SIG-M5 (cell line): Measurements from ENCODE around the gene IQCE.

Experiments
- DNase-seq: peaks from one replicate; lab custom pipeline; 2025; lab: John Stamatoyannopoulos, UW

IQCE gene

GRCh38 chr7:2633538-2634266 is 74.9 kb downstream of the IQCE start:
- DNase-seq = peak; percentile 20

- no peak for DNase-seq
Observed at GRCh38 chr7:2634267-2635145, 75.7 kb downstream of the IQCE start.

- no peak for DNase-seq
Observed at GRCh38 chr7:2635148-2635668, 76.4 kb downstream of the IQCE start.

- no peak for DNase-seq
Observed at GRCh38 chr7:2635810-2636701, 77.3 kb downstream of the IQCE start.

GRCh38 chr7:2637066-2637471 is 78.3 kb downstream of the IQCE start:
- no peak for DNase-seq

GRCh38 chr7:2637505-2638223 is 78.9 kb downstream of the IQCE start:
- no peak for DNase-seq

- no peak for DNase-seq
Observed at GRCh38 chr7:2638224-2638991, 79.6 kb downstream of the IQCE start.

- no peak for DNase-seq
Observed at GRCh38 chr7:2639181-2639681, 80.5 kb downstream of the IQCE start.

- DNase-seq = no peak
Observed at GRCh38 chr7:2639695-2640481, 81.1 kb downstream of the IQCE start.

- no peak for DNase-seq
Observed at GRCh38 chr7:2640482-2640830, 81.7 kb downstream of the IQCE start.

GRCh38 chr7:2640846-2641316 is 82.1 kb downstream of the IQCE start:
- DNase-seq = no peak

GRCh38 chr7:2641406-2642393 is 82.9 kb downstream of the IQCE start:
- DNase-seq = no peak

- no peak for DNase-seq
Observed at GRCh38 chr7:2643386-2644219, 84.8 kb downstream of the IQCE start.

GRCh38 chr7:2644220-2644561 is 85.4 kb downstream of the IQCE start:
- DNase-seq = no peak

GRCh38 chr7:2644562-2645273 is 85.9 kb downstream of the IQCE start:
- DNase-seq = no peak

- no peak for DNase-seq
Observed at GRCh38 chr7:2645274-2645868, 86.6 kb downstream of the IQCE start.

GRCh38 chr7:2646336-2646679 is 87.5 kb downstream of the IQCE start:
- DNase-seq = no peak
